ENCODE data around the gene DENND1B.

- no peak for TF ChIP-seq ZNF707 (tag by site-specific recombination; IDR thresholded peaks at IDR 0.05)
- TF ChIP-seq ZNF24 (tag by site-specific recombination; IDR thresholded peaks at IDR 0.05) = no peak
- TF ChIP-seq CTCF (tag by site-specific recombination; IDR thresholded peaks at IDR 0.05) = no peak
- no peak for TF ChIP-seq ZNF513 (tag by site-specific recombination; IDR thresholded peaks at IDR 0.05)
- TF ChIP-seq ZNF768 (tag by site-specific recombination; IDR thresholded peaks at IDR 0.05) = no peak
These were observed 21.7 kb upstream of the DENND1B start for GRCh38 chr1:197797010-197797409.
